NB4 (cell line): ENCODE measurements around the gene STXBP1.

Experiments used
- POLR2A ChIP-seq: IDR thresholded peaks from 2 replicates; pipeline ENCODE4 v1.6.1; 2011; ENCODE audit warnings: mild to moderate bottlenecking; ENCODE audit not compliant: insufficient read length; ENCODE audit errors: extremely low read depth
- TF ChIP-seq, protein P1 (sequence below): IDR thresholded peaks from one replicate; pipeline ENCODE4 v1.5.1; 2012; ENCODE audit warnings: low read depth, low read length
- TF ChIP-seq, protein P2 (sequence below): IDR thresholded peaks from 2 replicates; pipeline ENCODE4 v1.6.1; 2011; ENCODE audit warnings: low read depth, low read length

DNA sequence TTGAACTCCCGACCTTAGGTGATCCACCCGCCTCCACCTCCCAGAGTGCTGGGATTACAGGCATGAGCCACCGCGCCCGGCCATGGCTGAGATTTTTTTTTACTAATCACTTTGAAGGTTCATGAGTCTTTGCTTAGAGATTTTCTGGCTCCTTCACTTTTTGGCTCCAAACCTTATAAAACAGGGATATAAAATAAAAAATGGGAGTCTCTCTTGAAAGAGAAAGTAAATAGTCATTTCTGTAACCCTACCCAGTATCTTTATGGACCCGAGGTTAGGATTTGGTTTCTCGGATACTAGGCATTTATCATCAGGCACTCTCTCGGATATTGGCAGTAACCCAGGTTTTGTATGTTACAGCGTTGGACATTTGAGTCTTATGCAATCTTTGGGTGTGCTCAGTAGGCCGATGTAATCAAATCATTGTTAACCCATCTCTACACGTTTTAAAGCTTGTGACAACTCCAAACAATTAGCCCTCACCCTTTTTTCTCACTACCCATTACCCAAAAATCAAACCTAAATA is 25.3 kb downstream of the STXBP1 start:
- TF ChIP-seq, protein P1, sequence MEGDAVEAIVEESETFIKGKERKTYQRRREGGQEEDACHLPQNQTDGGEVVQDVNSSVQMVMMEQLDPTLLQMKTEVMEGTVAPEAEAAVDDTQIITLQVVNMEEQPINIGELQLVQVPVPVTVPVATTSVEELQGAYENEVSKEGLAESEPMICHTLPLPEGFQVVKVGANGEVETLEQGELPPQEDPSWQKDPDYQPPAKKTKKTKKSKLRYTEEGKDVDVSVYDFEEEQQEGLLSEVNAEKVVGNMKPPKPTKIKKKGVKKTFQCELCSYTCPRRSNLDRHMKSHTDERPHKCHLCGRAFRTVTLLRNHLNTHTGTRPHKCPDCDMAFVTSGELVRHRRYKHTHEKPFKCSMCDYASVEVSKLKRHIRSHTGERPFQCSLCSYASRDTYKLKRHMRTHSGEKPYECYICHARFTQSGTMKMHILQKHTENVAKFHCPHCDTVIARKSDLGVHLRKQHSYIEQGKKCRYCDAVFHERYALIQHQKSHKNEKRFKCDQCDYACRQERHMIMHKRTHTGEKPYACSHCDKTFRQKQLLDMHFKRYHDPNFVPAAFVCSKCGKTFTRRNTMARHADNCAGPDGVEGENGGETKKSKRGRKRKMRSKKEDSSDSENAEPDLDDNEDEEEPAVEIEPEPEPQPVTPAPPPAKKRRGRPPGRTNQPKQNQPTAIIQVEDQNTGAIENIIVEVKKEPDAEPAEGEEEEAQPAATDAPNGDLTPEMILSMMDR, result no peak
- TF ChIP-seq POLR2A, result no peak
- TF ChIP-seq, protein P2, sequence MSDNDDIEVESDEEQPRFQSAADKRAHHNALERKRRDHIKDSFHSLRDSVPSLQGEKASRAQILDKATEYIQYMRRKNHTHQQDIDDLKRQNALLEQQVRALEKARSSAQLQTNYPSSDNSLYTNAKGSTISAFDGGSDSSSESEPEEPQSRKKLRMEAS, result no peak
